Gastrocnemius medialis (tissue), 4 donors: ENCODE measurements around the gene CD3E.

Experiments
- POLR2A ChIP-seq, 2 donors: fragments of 450-650 bp; IDR thresholded peaks; one replicate each; pipeline ENCODE4 v1.6.1; 2017; ENCODE audit warnings: antibody characterized with exemption in 2 of 2, mild to moderate bottlenecking in 2 of 2, moderate library complexity in 2 of 2
- TF ChIP-seq, protein P1 (sequence below), 5 experiments: fragments of 450-650 bp in 3 of 5; fragments of 200-600 bp in 2 of 5; sonication (generic) in 2 of 5; IDR thresholded peaks in 4 of 5; conservative IDR thresholded peaks in 1 of 5; 1 replicate in 4 of 5; 2 replicates in 1 of 5; pipeline ENCODE4 v1.5.1; 2016 to 2019; ENCODE audit warnings: antibody characterized with exemption in 5 of 5, mild to moderate bottlenecking in 3 of 5, moderate library complexity in 3 of 5

GRCh38 chr11:118291477-118292135 lies 12.9 kb upstream of the CD3E start:
- TF ChIP-seq, protein P1, sequence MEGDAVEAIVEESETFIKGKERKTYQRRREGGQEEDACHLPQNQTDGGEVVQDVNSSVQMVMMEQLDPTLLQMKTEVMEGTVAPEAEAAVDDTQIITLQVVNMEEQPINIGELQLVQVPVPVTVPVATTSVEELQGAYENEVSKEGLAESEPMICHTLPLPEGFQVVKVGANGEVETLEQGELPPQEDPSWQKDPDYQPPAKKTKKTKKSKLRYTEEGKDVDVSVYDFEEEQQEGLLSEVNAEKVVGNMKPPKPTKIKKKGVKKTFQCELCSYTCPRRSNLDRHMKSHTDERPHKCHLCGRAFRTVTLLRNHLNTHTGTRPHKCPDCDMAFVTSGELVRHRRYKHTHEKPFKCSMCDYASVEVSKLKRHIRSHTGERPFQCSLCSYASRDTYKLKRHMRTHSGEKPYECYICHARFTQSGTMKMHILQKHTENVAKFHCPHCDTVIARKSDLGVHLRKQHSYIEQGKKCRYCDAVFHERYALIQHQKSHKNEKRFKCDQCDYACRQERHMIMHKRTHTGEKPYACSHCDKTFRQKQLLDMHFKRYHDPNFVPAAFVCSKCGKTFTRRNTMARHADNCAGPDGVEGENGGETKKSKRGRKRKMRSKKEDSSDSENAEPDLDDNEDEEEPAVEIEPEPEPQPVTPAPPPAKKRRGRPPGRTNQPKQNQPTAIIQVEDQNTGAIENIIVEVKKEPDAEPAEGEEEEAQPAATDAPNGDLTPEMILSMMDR (IDR thresholded peaks at IDR 0.05 in 4 of 5, conservative IDR thresholded peaks at IDR 0.05 in 1 of 5): no peak
- no peak for TF ChIP-seq POLR2A (IDR thresholded peaks at IDR 0.05)
